HepG2 (cell line): ENCODE results near the gene NIFK. TPM values are rescaled to one million over a fixed set of nuclear protein-coding genes. Genes with fewer than 3 reads are reported as not detected.
A peak's percentile ranks its signal among the peaks of the same experiment; 100 is the strongest.

Experiments
- ATAC-seq: fragments of 200-7000 bp; cut with Tn5 transposase; 3 replicates; pipeline ENCODE4 v1.9.1; 2020; ENCODE audit warnings: mild to moderate bottlenecking, moderate library complexity
- BruUV-seq: library from RNA; stranded (reverse); fragments of 400-500 nt; replicated peaks from 2 replicates; lab custom pipeline; 2021; lab: Mats Ljungman, UMichigan
- CTCF ChIA-PET: fragments of 300-600 bp; formaldehyde crosslinking; extraction: SDS; loops from one replicate; lab custom pipeline; 2021; ENCODE audit warnings: low total read pairs, inconsistent platforms, low intra/inter-chr PET ratio; lab: Yijun Ruan, JAX
- POLR2A ChIA-PET: fragments of 350-600 bp; sonication (Branson Sonifier 250); formaldehyde crosslinking; loops from one replicate; lab custom pipeline; 2020; ENCODE audit warnings: antibody characterized with exemption, inconsistent platforms; lab: Yijun Ruan, JAX
- DNase-seq: peaks from one replicate; pipeline ENCODE4 v3.0.0-alpha.2; 2015; ENCODE audit warnings: low spot score
- FAIRE-seq: peaks from 3 replicates; lab custom pipeline; 2011; peaks lifted over from hg19 to GRCh38; lab: Jason Lieb, UNC
- H2AFZ ChIP-seq: one replicate; pipeline ENCODE4 v1.6.1; 2011; ENCODE audit warnings: low read length, inconsistent platforms
- H3K27ac ChIP-seq: fragments of 300-600 bp; 3 replicates; pipeline ENCODE4 v1.8.0; 2011; ENCODE audit warnings: mixed run types, mild to moderate bottlenecking, mixed read lengths, low read length, inconsistent platforms; ENCODE audit not compliant: insufficient read depth; ENCODE audit errors: extremely low read length
- H3K27me3 ChIP-seq, 2 experiments: fragments of 200-600 bp in 1 of 2; 2 replicates in 1 of 2; 3 replicates in 1 of 2; pipeline versions ENCODE4 v1.6.0 to v1.8.0; 2011; ENCODE audit warnings: low read length in 2 of 2, mild to moderate bottlenecking in 2 of 2, moderate library complexity in 2 of 2, inconsistent platforms in 1 of 2; ENCODE audit not compliant: insufficient read depth in 2 of 2, control insufficient read depth in 1 of 2
- H3K36me3 ChIP-seq, 2 experiments: fragments of 200-600 bp in 1 of 2; replicated peaks in 1 of 2; 2 replicates in 1 of 2; 3 replicates in 1 of 2; pipeline versions ENCODE4 v1.5.1 to v1.8.0; 2011; ENCODE audit warnings: low read length in 2 of 2, inconsistent platforms in 1 of 2; ENCODE audit not compliant: insufficient read depth in 2 of 2, control insufficient read depth in 1 of 2
- H3K4me1 ChIP-seq: 2 replicates; pipeline ENCODE4 v1.5.1; 2012; ENCODE audit warnings: low read length, inconsistent platforms; ENCODE audit not compliant: insufficient read depth
- H3K4me2 ChIP-seq: 2 replicates; pipeline ENCODE4 v1.6.0; 2011; ENCODE audit warnings: low read depth, low read length, inconsistent platforms
- H3K4me3 ChIP-seq, 3 experiments: fragments of 200-600 bp in 1 of 3; sonication (generic), shearing (Covaris generic) in 1 of 3; replicated peaks in 1 of 3; 2 replicates each; pipeline ENCODE4 v1.5.1; 2011 to 2016; ENCODE audit warnings: low read length in 3 of 3, inconsistent platforms in 2 of 3, low read depth in 2 of 3, mild to moderate bottlenecking in 2 of 3, control low read depth in 1 of 3, mixed read lengths in 1 of 3; ENCODE audit not compliant: insufficient read depth in 1 of 3
- H3K79me2 ChIP-seq: one replicate; pipeline ENCODE4 v1.6.1; 2011; ENCODE audit warnings: low read length, inconsistent platforms; ENCODE audit not compliant: insufficient read depth
- H3K9ac ChIP-seq: 2 replicates; pipeline ENCODE4 v1.6.0; 2011; ENCODE audit warnings: mild to moderate bottlenecking, low read depth, low read length, inconsistent platforms; ENCODE audit not compliant: insufficient read depth
- H3K9me3 ChIP-seq: 2 replicates; pipeline ENCODE4 v1.5.1; 2012; ENCODE audit warnings: mild to moderate bottlenecking, low read length
- H4K20me1 ChIP-seq: 2 replicates; pipeline ENCODE4 v1.6.0; 2011; ENCODE audit warnings: inconsistent platforms, mild to moderate bottlenecking, low read length, moderate library complexity; ENCODE audit not compliant: insufficient read depth
- BRCA1 ChIP-seq: sonication (generic); formaldehyde crosslinking; IDR thresholded peaks from 2 replicates; pipeline ENCODE4 v1.4.0; 2020; ENCODE audit warnings: missing genetic modification reagents
- CSRNP1 ChIP-seq: sonication (generic); formaldehyde crosslinking; IDR thresholded peaks from 2 replicates; pipeline ENCODE4 v1.8.1; 2023; ENCODE audit warnings: mild to moderate bottlenecking, missing genetic modification reagents
- ELF1 ChIP-seq: sonication (generic); formaldehyde crosslinking; IDR thresholded peaks from 2 replicates; pipeline ENCODE4 v1.4.0; 2020; ENCODE audit warnings: missing genetic modification reagents
- GABPB1 ChIP-seq: IDR thresholded peaks from 2 replicates; pipeline ENCODE4 v1.6.1; 2016; ENCODE audit warnings: mild to moderate bottlenecking, missing genetic modification reagents, moderate library complexity, missing compliant biosample characterization
- HDAC1 ChIP-seq: sonication (generic); formaldehyde crosslinking; IDR thresholded peaks from 2 replicates; pipeline ENCODE4 v1.5.1; 2020; ENCODE audit warnings: mild to moderate bottlenecking, missing genetic modification reagents
- HNF4A ChIP-seq: sonication (generic); formaldehyde crosslinking; IDR thresholded peaks from 2 replicates; pipeline ENCODE4 v1.4.0; 2020; ENCODE audit warnings: missing genetic modification reagents
- LCORL ChIP-seq, 2 experiments: fragments of 450-650 bp in 1 of 2; sonication (generic) in 1 of 2; formaldehyde crosslinking in 1 of 2; IDR thresholded peaks; 2 replicates each; pipeline versions ENCODE4 v1.5.0 to v1.6.1; 2017 to 2020; ENCODE audit warnings: antibody characterized with exemption in 1 of 2, missing genetic modification reagents in 1 of 2
- NFKB2 ChIP-seq: sonication (generic); formaldehyde crosslinking; IDR thresholded peaks from 2 replicates; pipeline ENCODE4 v1.4.0; 2020; ENCODE audit warnings: missing genetic modification reagents, borderline replicate concordance
- PAXIP1 ChIP-seq: sonication (generic); formaldehyde crosslinking; conservative IDR thresholded peaks from 2 replicates; pipeline ENCODE4 v1.4.0; 2020; ENCODE audit warnings: mild to moderate bottlenecking, missing genetic modification reagents, moderate library complexity
- PHF21A ChIP-seq: sonication (generic); formaldehyde crosslinking; IDR thresholded peaks from 2 replicates; pipeline ENCODE4 v1.5.0; 2020; ENCODE audit warnings: mild to moderate bottlenecking, missing genetic modification reagents
- PTBP1 ChIP-seq: fragments of 200-400 bp; formaldehyde crosslinking; IDR thresholded peaks from 2 replicates; pipeline ENCODE4 v1.6.1; 2018; ENCODE audit warnings: low read length, low read depth; ENCODE audit not compliant: poor library complexity, severe bottlenecking
- SNAPC2 ChIP-seq: sonication (generic); formaldehyde crosslinking; IDR thresholded peaks from 2 replicates; pipeline ENCODE4 v1.8.1; 2022; ENCODE audit warnings: mild to moderate bottlenecking, missing genetic modification reagents
- TBX2 ChIP-seq: sonication (generic); formaldehyde crosslinking; IDR thresholded peaks from 2 replicates; pipeline ENCODE4 v1.5.0; 2020; ENCODE audit warnings: missing genetic modification reagents, mild to moderate bottlenecking, borderline replicate concordance
- YEATS4 ChIP-seq: sonication (generic); formaldehyde crosslinking; IDR thresholded peaks from 2 replicates; pipeline ENCODE4 v1.4.0; 2020; ENCODE audit warnings: missing genetic modification reagents, borderline replicate concordance
- ZFP37 ChIP-seq: sonication (generic); formaldehyde crosslinking; IDR thresholded peaks from 2 replicates; pipeline ENCODE4 v1.4.0; 2020; ENCODE audit warnings: missing genetic modification reagents, borderline replicate concordance
- ZFY ChIP-seq: sonication (generic); formaldehyde crosslinking; IDR thresholded peaks from 2 replicates; pipeline ENCODE4 v1.4.0; 2020; ENCODE audit warnings: missing genetic modification reagents
- ZNF317 ChIP-seq: sonication (generic); formaldehyde crosslinking; IDR thresholded peaks from 2 replicates; pipeline ENCODE4 v1.5.0; 2020; ENCODE audit warnings: mild to moderate bottlenecking, missing genetic modification reagents
- ZNF788 ChIP-seq: sonication (generic); formaldehyde crosslinking; IDR thresholded peaks from 2 replicates; pipeline ENCODE4 v1.5.0; 2020; ENCODE audit warnings: mild to moderate bottlenecking, missing genetic modification reagents, borderline replicate concordance
- ZSCAN29 ChIP-seq: sonication (generic); formaldehyde crosslinking; conservative IDR thresholded peaks from 2 replicates; pipeline ENCODE4 v1.4.0; 2020; ENCODE audit warnings: mild to moderate bottlenecking, missing genetic modification reagents
- WGBS: methylation state at CpG from one replicate; pipeline ENCODE4 v1.1.6; 2017; ENCODE audit warnings: low lambda C conversion rate; 5-methylcytosine and 5-hydroxymethylcytosine counted together
- in situ Hi-C: cut with HindIII; loops from 2 replicates; pipeline ENCODE4 v1.10.0; 2017; ENCODE audit warnings: low pct_unique_long_range_greater_than_20kb; ENCODE audit not compliant: extremely low pct_ligation_motif_present
- intact Hi-C: fragments of 100-400 bp; cut with micrococcal nuclease; formaldehyde crosslinking; loops from one replicate; pipeline ENCODE4 v1.10.0; 2022; ENCODE audit not compliant: unreplicated experiment
- polyA plus RNA-seq, 8 experiments: library from polyadenylated mRNA; depleted of rRNA in 3 of 8; stranded (reverse) in 7 of 8; unstranded in 1 of 8; fragments of >200 nt; fragmentation: Illumina TruSeq in 4 of 8; extraction: Trizol in 4 of 8; gene quantifications; 2 replicates each; pipeline versions ENCODE4 v1.2.1 to v1.2.3, GENCODE V29; 2011 to 2016; ENCODE audit warnings: low read depth in 4 of 8, missing spikeins in 1 of 8, mixed read lengths in 1 of 8; ENCODE audit not compliant: insufficient read depth in 1 of 8
- total RNA-seq, 5 experiments: library from RNA; depleted of rRNA; stranded (reverse); fragments of >200 nt; fragmentation: Illumina TruSeq; extraction: Trizol; gene quantifications; 2 replicates each; pipeline ENCODE4 v1.2.3, GENCODE V29; 2016; ENCODE audit warnings: low read depth in 1 of 5

The NIFK gene
- total and polyA plus RNA-seq, 2 of the 13 experiments (the other 11 are each of a cell fraction or from before 2014, with no cell fraction given): 19.6 to 105 TPM

- peak overlapping the region; percentile 89 for H2AFZ ChIP-seq
- no peaks in the 10 kb centered on the region for H3K36me3 ChIP-seq
- in situ Hi-C loops (no loop called here), intact Hi-C loops (loop anchor here (5.0 kb wide), 1 partner anchor 61 kb away; the partner anchor contains the start of gene CLASP1)
- H3K9me3 ChIP-seq: no peaks in the 10 kb centered on the region
- TSS peak; percentile 93 for BruUV-seq
- 2% methylated on average over 5 of the region's 5 CpGs for WGBS
- peak overlapping the region; percentile 51 to 70 (median 51) for H3K4me3 ChIP-seq
- FAIRE-seq (peak; percentile 28), DNase-seq (peak; percentile 43), ATAC-seq (peak; percentile 87)
- H4K20me1 ChIP-seq: no peaks in the 10 kb centered on the region
- peaks cover 56% of the 10 kb centered on the region for H3K4me1 ChIP-seq
- H3K4me2 ChIP-seq: peak overlapping the region; percentile 98
- ChIA-PET CTCF (no interaction called here), POLR2A (interaction anchor here (1.2 to 4.2 kb wide), 11 partner anchors 9 to 177 kb away, joined by 3 to 36 read pairs (median 6); partner anchors contain the start of genes CLASP1, NIFK and RNU4ATAC)
- H3K27ac ChIP-seq: peak overlapping the region; percentile 11
- no peaks in the 10 kb centered on the region for H3K79me2 ChIP-seq
- peak overlapping the region; percentile 51; the same call in 1 of the 2 replicates for H3K9ac ChIP-seq
- H3K27me3 ChIP-seq: peaks cover 0 to 16% of the 10 kb centered on the region in 2 experiments; a peak in 2 of 5 replicates
- TF ChIP-seq ELF1 (CRISPR knock-in tag) (no peak), GABPB1 (CRISPR knock-in tag) (0 out of 2 replicates have a peak, but pooled peaks have one; percentile 25), BRCA1 (CRISPR knock-in tag) (0 out of 2 replicates have a peak, but pooled peaks have one; percentile 10), PAXIP1 (CRISPR knock-in tag) (0 out of 2 replicates have a peak, but pooled peaks have one; percentile 6), NFKB2 (CRISPR knock-in tag) (peak; percentile 58; the same call in 1 of the 2 replicates), YEATS4 (0 out of 2 replicates have a peak, but pooled peaks have one; percentile 29), SNAPC2 (0 out of 2 replicates have a peak, but pooled peaks have one; percentile 7), ZFP37 (CRISPR knock-in tag) (no peak), PTBP1 (no peak), PHF21A (peak; percentile 64), ZNF788 (CRISPR knock-in tag) (peak; percentile 33; the same call in 1 of the 2 replicates), TBX2 (CRISPR knock-in tag) (peak; percentile 5; the same call in 1 of the 2 replicates), LCORL (IDR thresholded peaks at IDR 0.05) (no peak), LCORL (CRISPR knock-in tag; IDR thresholded peaks at IDR 0.05) (peak; percentile 1; the same call in 1 of the 2 replicates), ZSCAN29 (CRISPR knock-in tag) (no peak), HNF4A (peak; percentile 4; the same call in 1 of the 2 replicates), CSRNP1 (CRISPR knock-in tag) (0 out of 2 replicates have a peak, but pooled peaks have one; percentile 24), ZNF317 (0 out of 2 replicates have a peak, but pooled peaks have one; percentile 33), HDAC1 (CRISPR knock-in tag) (0 out of 2 replicates have a peak, but pooled peaks have one; percentile 2), ZFY (CRISPR knock-in tag) (peak; percentile 33; the same call in 1 of the 2 replicates)
Measured at GRCh38 chr2:121707920-121708361, 28.7 kb downstream of the NIFK start.
